Hypothalamus (tissue), 51 donors: Measurements from ENCODE around the gene PPFIA1.
"Not testable (repeated sequence)": the region's sequence is repeated elsewhere in the genome, so short reads cannot be mapped to it uniquely, and the experiment has no call there.

ENCODE experiments used
- DNase-seq, 51 donors: peaks; one replicate each; lab custom pipeline; 2025; lab: John Stamatoyannopoulos, UW

Gene PPFIA1

GRCh38 chr11:70407814-70408213, 137.3 kb downstream of the PPFIA1 start:
- DNase-seq, result no peak

DNA sequence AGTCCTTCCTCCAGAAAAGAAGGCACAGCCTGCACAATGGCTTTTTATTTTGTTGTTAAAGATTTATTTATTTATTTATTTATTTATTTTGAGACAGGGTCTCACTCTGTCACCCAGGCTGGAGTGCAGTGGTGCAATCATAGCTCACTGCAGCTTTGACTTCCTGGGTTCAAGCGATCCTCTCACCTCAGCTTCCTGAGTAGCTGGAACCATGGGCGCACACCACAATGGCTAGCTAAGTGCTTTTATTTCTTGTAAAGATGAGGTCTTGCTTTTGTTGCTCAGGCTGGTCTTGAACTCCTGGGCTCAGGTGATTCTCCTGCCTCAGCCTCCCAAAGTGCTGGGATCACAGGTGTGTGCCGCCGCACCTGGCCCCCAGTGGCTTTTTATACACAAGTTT, 137.8 kb downstream of the PPFIA1 start:
- not testable (repeated sequence) for DNase-seq

DNA sequence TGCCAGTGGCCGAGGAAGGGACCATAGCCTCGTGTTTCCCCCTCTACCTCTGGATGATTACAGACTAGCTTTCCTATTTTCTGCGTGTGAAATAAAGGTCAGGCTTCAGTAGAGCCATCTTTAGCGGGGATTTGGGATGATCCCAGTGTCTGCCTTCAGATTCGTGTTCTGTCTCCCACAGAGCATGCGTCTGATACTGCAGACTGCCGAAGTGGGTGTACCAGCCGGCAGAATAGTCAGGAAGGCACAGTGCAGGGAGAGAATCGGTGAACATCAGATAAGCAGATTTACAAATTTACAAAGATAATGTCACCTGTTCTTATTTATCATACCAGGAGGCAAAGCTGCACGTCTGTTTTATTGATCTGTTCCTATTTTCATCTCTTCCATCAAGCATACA, 138.9 kb downstream of the PPFIA1 start:
- no peak for DNase-seq

GRCh38 chr11:70409871-70410270, 139.4 kb downstream of the PPFIA1 start:
- DNase-seq, result no peak

- DNase-seq, result peak in 4 of 51 donors; percentile 9 to 56 (median 26)
Measured at GRCh38 chr11:70410276-70411205, 140.1 kb downstream of the PPFIA1 start.

- DNase-seq, result no peak
Measured at GRCh38 chr11:70411713-70412452, 141.4 kb downstream of the PPFIA1 start.

DNA sequence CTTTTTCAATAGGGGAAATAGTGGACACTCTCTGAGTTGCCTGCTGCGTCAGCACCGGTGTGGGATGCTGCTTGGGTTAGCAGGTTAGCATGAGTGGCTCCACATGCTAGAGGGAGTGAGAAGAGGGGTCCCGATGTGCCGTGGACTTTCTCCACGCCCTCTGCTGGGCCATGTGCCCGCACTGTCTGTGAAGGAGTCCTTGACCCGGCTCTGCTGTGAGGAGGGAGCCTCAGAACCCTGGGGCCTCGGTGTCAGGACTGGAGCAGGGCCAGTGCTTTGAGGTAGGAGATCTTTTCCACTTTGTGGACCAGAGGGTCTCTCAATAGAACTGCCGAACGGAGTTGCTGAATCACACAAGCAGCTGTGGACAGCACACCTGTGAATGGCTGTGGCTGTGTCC, 142.7 kb downstream of the PPFIA1 start:
- no peak for DNase-seq

DNA sequence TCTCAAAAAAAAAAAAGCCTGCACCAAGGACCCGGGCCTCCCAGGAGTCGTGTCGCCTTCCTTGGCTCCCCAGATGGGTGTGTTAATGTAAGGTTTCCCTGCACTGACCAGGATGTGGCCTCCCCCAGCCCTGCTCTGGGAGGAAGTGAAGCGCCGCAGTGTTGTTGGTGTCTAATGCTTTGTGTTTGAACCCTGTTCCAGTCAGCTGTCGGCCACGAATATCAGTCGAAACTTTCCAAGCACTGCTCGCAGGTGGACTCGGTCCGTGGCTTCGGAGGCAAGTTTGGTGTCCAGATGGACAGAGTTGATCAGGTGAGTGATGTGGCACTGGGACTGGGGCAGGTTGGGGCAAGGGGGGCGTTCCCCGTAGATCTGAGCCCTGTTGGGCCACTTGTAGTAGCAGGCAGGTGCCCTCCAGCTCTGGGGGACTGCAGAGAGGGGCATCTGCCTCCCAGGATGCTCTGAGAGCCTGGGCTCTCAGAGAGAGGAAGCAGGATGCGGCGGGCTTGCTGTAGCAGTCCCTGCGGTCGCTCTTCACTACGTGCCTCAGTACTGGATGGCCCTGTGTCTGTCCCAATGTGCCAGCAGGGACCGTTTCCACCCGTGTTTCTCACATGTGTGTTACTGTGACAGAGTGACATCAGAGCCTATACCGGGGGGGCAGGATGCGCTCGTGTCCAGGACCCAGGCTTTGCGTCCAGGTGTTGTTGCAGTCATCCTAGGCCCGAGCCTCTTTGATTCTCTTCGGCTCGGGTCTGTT, 144.0 kb downstream of the PPFIA1 start:
- DNase-seq, result no peak

GRCh38 chr11:70415191-70415590, 144.7 kb downstream of the PPFIA1 start:
- peak in 1 of 51 donors; percentile 19 for DNase-seq

DNA sequence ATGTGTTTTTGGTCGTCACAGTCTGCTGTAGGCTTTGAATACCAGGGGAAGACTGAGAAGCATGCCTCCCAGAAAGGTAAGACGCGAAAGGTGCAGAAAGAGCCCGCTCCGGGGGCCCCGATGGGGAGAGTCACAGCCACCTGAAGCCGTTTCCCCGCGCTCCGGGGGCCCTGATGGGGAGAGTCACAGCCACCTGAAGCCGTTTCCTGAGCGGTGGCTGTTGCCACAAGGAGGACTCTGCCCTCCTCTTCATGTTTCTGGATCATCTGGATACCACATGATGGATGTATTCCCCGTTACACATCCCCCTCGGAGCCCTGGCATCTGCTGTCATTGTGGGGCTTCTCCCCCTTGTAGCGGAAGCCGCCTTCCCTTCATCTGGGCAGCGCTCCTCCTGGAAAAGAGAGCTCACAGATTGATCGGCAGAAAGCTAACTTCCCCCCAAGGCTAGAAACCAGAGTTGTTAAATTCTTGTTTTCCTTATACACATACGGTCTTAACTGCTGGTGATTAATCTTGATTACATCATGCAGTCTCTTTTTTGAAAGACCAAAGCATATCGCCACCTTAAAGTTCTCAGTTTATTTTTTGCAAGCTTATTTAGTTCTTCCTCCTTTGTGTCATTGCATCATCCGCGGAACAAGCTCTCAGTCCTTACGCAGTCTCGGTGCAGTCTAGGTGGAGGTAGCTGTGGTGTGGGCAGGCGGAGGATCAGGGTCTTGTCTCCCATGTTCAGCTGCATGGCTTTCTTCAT, 145.3 kb downstream of the PPFIA1 start:
- DNase-seq, result no peak

- DNase-seq, result no peak
Measured at GRCh38 chr11:70416881-70417280, 146.4 kb downstream of the PPFIA1 start.

- DNase-seq, result no peak
Measured at GRCh38 chr11:70418130-70418529, 147.6 kb downstream of the PPFIA1 start.

- no peak for DNase-seq
Measured at GRCh38 chr11:70419307-70420007, 149.0 kb downstream of the PPFIA1 start.

DNA sequence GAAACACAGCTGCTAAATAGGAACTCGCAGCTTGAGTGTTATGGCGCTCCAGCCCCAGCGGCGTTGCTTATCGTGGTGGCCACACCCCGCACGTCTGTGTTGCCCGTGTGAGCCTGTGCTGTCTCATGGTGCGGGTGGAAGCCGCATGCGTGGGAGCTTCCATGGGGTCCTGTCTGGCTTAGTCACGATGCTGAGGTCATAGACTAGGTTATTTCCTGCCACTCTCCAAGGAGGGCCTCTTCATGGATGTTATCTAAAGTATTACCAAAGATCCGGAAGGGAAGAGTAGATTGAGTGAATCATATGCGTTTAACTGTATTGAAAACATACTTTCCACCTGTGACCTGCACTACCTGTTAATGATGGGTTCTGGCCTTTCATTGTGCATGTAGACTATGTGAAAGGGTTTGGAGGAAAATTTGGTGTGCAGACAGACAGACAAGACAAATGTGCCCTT, 149.5 kb downstream of the PPFIA1 start:
- DNase-seq, result no peak

DNA sequence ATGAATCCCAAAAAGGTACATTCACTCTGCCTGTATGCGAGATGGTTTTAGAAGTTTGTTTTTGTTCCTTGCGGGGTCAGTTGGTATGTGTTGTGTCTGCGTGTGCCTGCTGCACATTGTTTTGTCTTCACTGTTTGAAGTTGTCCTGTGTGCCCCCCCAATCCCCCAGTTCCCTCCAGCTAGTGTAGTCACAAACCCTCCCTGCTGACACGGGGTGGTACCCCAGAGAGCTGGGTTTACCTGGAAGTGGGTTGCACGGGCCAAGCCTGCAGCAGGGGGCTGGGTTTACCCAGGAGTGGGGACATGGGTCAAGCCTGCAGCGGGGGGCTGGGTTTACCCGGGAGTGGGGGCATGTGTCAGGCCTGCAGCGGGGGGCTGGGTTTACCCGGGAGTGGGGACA, 150.0 kb downstream of the PPFIA1 start:
- DNase-seq, result peak in 8 of 51 donors; percentile 7 to 49 (median 26)

DNA sequence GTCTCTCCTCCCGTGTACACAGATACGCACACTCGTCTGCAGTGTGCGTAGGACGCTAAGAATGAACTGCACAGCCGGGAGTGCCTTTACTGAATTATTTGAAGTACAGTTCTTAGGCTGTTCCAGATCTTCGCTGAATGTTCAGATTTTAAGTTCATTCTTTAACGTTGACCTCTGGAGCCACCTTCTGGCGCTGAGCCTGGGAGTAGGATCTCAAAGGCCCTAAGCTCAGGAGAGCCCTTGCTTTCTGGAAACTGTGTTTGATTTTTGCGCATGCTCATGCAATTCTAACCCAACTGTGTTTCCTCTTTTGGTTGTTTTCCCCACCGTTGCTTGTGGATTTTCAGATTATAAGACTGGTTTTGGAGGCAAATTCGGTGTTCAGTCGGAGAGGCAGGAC, 150.6 kb downstream of the PPFIA1 start:
- DNase-seq, result peak in 1 of 51 donors; percentile 36

- no peak for DNase-seq
Measured at GRCh38 chr11:70422692-70423522, 152.4 kb downstream of the PPFIA1 start.
